Measurements from ENCODE around the gene CCDC57.

CCDC57 gene

DNA sequence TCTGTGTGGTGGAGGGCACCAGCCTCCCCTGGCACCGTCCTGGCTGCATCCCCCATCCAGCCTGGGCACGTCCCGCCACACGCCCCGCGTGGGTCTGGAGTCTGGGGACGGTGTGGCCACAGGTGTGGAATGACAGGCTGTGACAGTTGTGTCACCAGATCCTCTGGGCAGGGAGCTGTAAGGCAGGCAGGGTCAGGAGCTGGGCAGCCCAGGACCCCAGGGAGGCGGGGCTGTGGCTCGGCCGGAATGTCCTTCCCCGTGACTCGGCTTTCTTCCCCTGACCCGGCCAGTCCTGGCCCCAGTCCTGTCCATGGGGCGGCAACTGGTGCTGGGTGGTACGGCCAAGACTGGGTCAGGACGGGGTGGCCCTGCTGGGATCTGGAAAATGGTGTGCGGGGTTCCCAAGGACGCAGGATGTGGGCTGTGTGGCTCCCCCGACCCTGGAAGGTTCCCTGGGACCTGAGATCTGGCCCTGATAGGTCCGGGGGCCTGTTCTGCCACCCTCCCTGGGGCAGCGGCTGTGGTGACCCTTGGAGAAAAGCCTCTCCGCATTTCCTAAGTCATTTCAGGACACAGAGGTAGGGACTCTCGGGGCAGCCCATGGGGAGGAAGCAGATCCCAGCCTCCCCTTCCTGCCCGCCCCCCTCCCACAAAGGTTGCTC, 12.9 kb upstream of the CCDC57 start:
- 0 out of 2 replicates have a peak, but pooled peaks cover 5% of the 10 kb centered on the region for H3K79me2 ChIP-seq (ENCODE audit: low read length)
- H3F3A ChIP-seq (ENCODE audit: insufficient read depth, low read length) = peaks cover 6% of the 10 kb centered on the region
- H3K27me3 ChIP-seq (replicated peaks; ENCODE audit: insufficient read depth, low read length) = 0 out of 2 replicates have a peak, but pooled peaks cover 3% of the 10 kb centered on the region
- H3K4me2 ChIP-seq (ENCODE audit: low read depth, low read length) = no peak overlapping the region
- H3K4me3 ChIP-seq (ENCODE audit: low read length) = no peak overlapping the region
- H4K20me1 ChIP-seq (ENCODE audit: insufficient read depth, low read length) = no peaks in the 10 kb centered on the region
- H3K9ac ChIP-seq (ENCODE audit: low read length) = no peak overlapping the region
- no peaks in the 10 kb centered on the region for H3K36me3 ChIP-seq (replicated peaks; ENCODE audit: insufficient read depth, low read length)
- no peaks in the 10 kb centered on the region for H3K9me2 ChIP-seq (replicated peaks; ENCODE audit: insufficient read depth, low read length)
- H3K4me1 ChIP-seq (ENCODE audit: low read length) = peaks cover 9% of the 10 kb centered on the region
- H2AFZ ChIP-seq (ENCODE audit: low read length) = no peak overlapping the region
- H3K9me3 ChIP-seq (replicated peaks; ENCODE audit: insufficient read depth, low read length) = no peaks in the 10 kb centered on the region
- no peak overlapping the region for H3K27ac ChIP-seq (ENCODE audit: low read length)
- TF ChIP-seq EZH2phosphoT487 (IDR thresholded peaks at IDR 0.05; ENCODE audit: low read length) (no peak), CTCF (IDR thresholded peaks at IDR 0.05; ENCODE audit: low read length) (no peak), EZH2 (optimal IDR thresholded peaks at IDR 0.05; ENCODE audit: low read depth, low read length) (no peak)
- DNase-seq = no peak

- 0 out of 2 replicates have a peak, but pooled peaks cover 3% of the 10 kb centered on the region for H3K27me3 ChIP-seq (replicated peaks; ENCODE audit: insufficient read depth, low read length)
- peaks cover 5% of the 10 kb centered on the region for H3K4me1 ChIP-seq (ENCODE audit: low read length)
- TF ChIP-seq CTCF (IDR thresholded peaks at IDR 0.05; ENCODE audit: low read length) = no peak
- no peak for TF ChIP-seq EZH2 (optimal IDR thresholded peaks at IDR 0.05; ENCODE audit: low read depth, low read length)
- TF ChIP-seq EZH2phosphoT487 (IDR thresholded peaks at IDR 0.05; ENCODE audit: low read length) = no peak
- H3K9me2 ChIP-seq (replicated peaks; ENCODE audit: insufficient read depth, low read length) = no peaks in the 10 kb centered on the region
- no peaks in the 10 kb centered on the region for H3K9me3 ChIP-seq (replicated peaks; ENCODE audit: insufficient read depth, low read length)
- H3K36me3 ChIP-seq (replicated peaks; ENCODE audit: insufficient read depth, low read length) = no peaks in the 10 kb centered on the region
- H4K20me1 ChIP-seq (ENCODE audit: insufficient read depth, low read length) = no peaks in the 10 kb centered on the region
- H3K9ac ChIP-seq (ENCODE audit: low read length) = no peak overlapping the region
- H3F3A ChIP-seq (ENCODE audit: insufficient read depth, low read length) = peaks cover 6% of the 10 kb centered on the region
- no peak overlapping the region for H3K4me3 ChIP-seq (ENCODE audit: low read length)
- 0 out of 2 replicates have a peak, but pooled peaks cover 2% of the 10 kb centered on the region for H3K79me2 ChIP-seq (ENCODE audit: low read length)
- no peak overlapping the region for H2AFZ ChIP-seq (ENCODE audit: low read length)
- H3K27ac ChIP-seq (ENCODE audit: low read length) = no peak overlapping the region
- no peak for DNase-seq
- no peak overlapping the region for H3K4me2 ChIP-seq (ENCODE audit: low read depth, low read length)
These were observed 12.0 kb upstream of the CCDC57 start for GRCh38 chr17:82224666-82225065.

- H3K27me3 ChIP-seq (replicated peaks; ENCODE audit: insufficient read depth, low read length) = 0 out of 2 replicates have a peak, but pooled peaks cover 3% of the 10 kb centered on the region
- peaks cover 5% of the 10 kb centered on the region for H3K4me1 ChIP-seq (ENCODE audit: low read length)
- no peak overlapping the region for H3K27ac ChIP-seq (ENCODE audit: low read length)
- no peak overlapping the region for H3K4me2 ChIP-seq (ENCODE audit: low read depth, low read length)
- no peaks in the 10 kb centered on the region for H3K79me2 ChIP-seq (ENCODE audit: low read length)
- H3K9me2 ChIP-seq (replicated peaks; ENCODE audit: insufficient read depth, low read length) = no peaks in the 10 kb centered on the region
- no peak overlapping the region for H3K9ac ChIP-seq (ENCODE audit: low read length)
- peaks cover 6% of the 10 kb centered on the region for H3F3A ChIP-seq (ENCODE audit: insufficient read depth, low read length)
- no peaks in the 10 kb centered on the region for H4K20me1 ChIP-seq (ENCODE audit: insufficient read depth, low read length)
- no peaks in the 10 kb centered on the region for H3K36me3 ChIP-seq (replicated peaks; ENCODE audit: insufficient read depth, low read length)
- no peak for DNase-seq
- no peaks in the 10 kb centered on the region for H3K9me3 ChIP-seq (replicated peaks; ENCODE audit: insufficient read depth, low read length)
- H3K4me3 ChIP-seq (ENCODE audit: low read length) = no peak overlapping the region
- no peak for TF ChIP-seq EZH2 (optimal IDR thresholded peaks at IDR 0.05; ENCODE audit: low read depth, low read length)
- no peak for TF ChIP-seq EZH2phosphoT487 (IDR thresholded peaks at IDR 0.05; ENCODE audit: low read length)
- TF ChIP-seq CTCF (IDR thresholded peaks at IDR 0.05; ENCODE audit: low read length) = no peak
- no peak overlapping the region for H2AFZ ChIP-seq (ENCODE audit: low read length)
These were observed 10.9 kb upstream of the CCDC57 start for GRCh38 chr17:82223517-82223916.

Measured in MM.1S (cell line).